ENCODE results near the gene NEO1.

Gene NEO1

GRCh38 chr15:73017987-73018386, 34.3 kb upstream of the NEO1 start:
- TF ChIP-seq EZH2phosphoT487 (IDR thresholded peaks at IDR 0.05; ENCODE audit: borderline replicate concordance, low read length) (no peak), CTCF (IDR thresholded peaks at IDR 0.05; ENCODE audit: low read depth, low read length, poor library complexity, severe bottlenecking) (no peak)
- no peaks in the 10 kb centered on the region for H3F3A ChIP-seq (ENCODE audit: control insufficient read depth, insufficient read depth)
- no peaks in the 10 kb centered on the region for H4K20me1 ChIP-seq (ENCODE audit: control insufficient read depth, insufficient read depth, low read depth, low read length)
- H3K4me3 ChIP-seq (ENCODE audit: low read length) = no peak overlapping the region
- H3K36me3 ChIP-seq (ENCODE audit: control insufficient read depth, low read length) = no peaks in the 10 kb centered on the region
- no peaks in the 10 kb centered on the region for H3K79me2 ChIP-seq (ENCODE audit: control insufficient read depth, low read length)
- no peaks in the 10 kb centered on the region for H3K9me2 ChIP-seq (replicated peaks; ENCODE audit: control insufficient read depth, low read length)
- no peaks in the 10 kb centered on the region for H3K4me1 ChIP-seq (ENCODE audit: control insufficient read depth, low read length)
- no peak overlapping the region for H3K27ac ChIP-seq (ENCODE audit: low read depth, low read length)
- H3K9me3 ChIP-seq (ENCODE audit: control insufficient read depth, insufficient read depth, low read length) = no peaks in the 10 kb centered on the region
- H3K27me3 ChIP-seq (ENCODE audit: control insufficient read depth, low read length) = peaks cover 25% of the 10 kb centered on the region
- H3K4me2 ChIP-seq (ENCODE audit: low read length) = no peak overlapping the region

- H3K9me2 ChIP-seq (replicated peaks; ENCODE audit: control insufficient read depth, low read length) = no peaks in the 10 kb centered on the region
- no peaks in the 10 kb centered on the region for H4K20me1 ChIP-seq (ENCODE audit: control insufficient read depth, insufficient read depth, low read depth, low read length)
- no peaks in the 10 kb centered on the region for H3K36me3 ChIP-seq (ENCODE audit: control insufficient read depth, low read length)
- no peaks in the 10 kb centered on the region for H3K4me1 ChIP-seq (ENCODE audit: control insufficient read depth, low read length)
- no peak overlapping the region for H3K4me3 ChIP-seq (ENCODE audit: low read length)
- no peak overlapping the region for H3K4me2 ChIP-seq (ENCODE audit: low read length)
- H3K79me2 ChIP-seq (ENCODE audit: control insufficient read depth, low read length) = no peaks in the 10 kb centered on the region
- H3K27me3 ChIP-seq (ENCODE audit: control insufficient read depth, low read length) = peaks cover 25% of the 10 kb centered on the region
- H3F3A ChIP-seq (ENCODE audit: control insufficient read depth, insufficient read depth) = no peaks in the 10 kb centered on the region
- no peak overlapping the region for H3K27ac ChIP-seq (ENCODE audit: low read depth, low read length)
- TF ChIP-seq CTCF (IDR thresholded peaks at IDR 0.05; ENCODE audit: low read depth, low read length, poor library complexity, severe bottlenecking) (no peak), EZH2phosphoT487 (IDR thresholded peaks at IDR 0.05; ENCODE audit: borderline replicate concordance, low read length) (no peak)
- H3K9me3 ChIP-seq (ENCODE audit: control insufficient read depth, insufficient read depth, low read length) = no peaks in the 10 kb centered on the region
Observed at GRCh38 chr15:73019154-73019553, 33.1 kb upstream of the NEO1 start.

GRCh38 chr15:73019601-73020146, 32.6 kb upstream of the NEO1 start:
- no peak overlapping the region for H3K4me2 ChIP-seq (ENCODE audit: low read length)
- no peaks in the 10 kb centered on the region for H3K9me3 ChIP-seq (ENCODE audit: control insufficient read depth, insufficient read depth, low read length)
- H3K27ac ChIP-seq (ENCODE audit: low read depth, low read length) = no peak overlapping the region
- H3K9me2 ChIP-seq (replicated peaks; ENCODE audit: control insufficient read depth, low read length) = no peaks in the 10 kb centered on the region
- TF ChIP-seq CTCF (IDR thresholded peaks at IDR 0.05; ENCODE audit: low read depth, low read length, poor library complexity, severe bottlenecking) (no peak), EZH2phosphoT487 (IDR thresholded peaks at IDR 0.05; ENCODE audit: borderline replicate concordance, low read length) (no peak)
- H3K4me1 ChIP-seq (ENCODE audit: control insufficient read depth, low read length) = no peaks in the 10 kb centered on the region
- peaks cover 25% of the 10 kb centered on the region for H3K27me3 ChIP-seq (ENCODE audit: control insufficient read depth, low read length)
- H3F3A ChIP-seq (ENCODE audit: control insufficient read depth, insufficient read depth) = no peaks in the 10 kb centered on the region
- H3K4me3 ChIP-seq (ENCODE audit: low read length) = no peak overlapping the region
- no peaks in the 10 kb centered on the region for H3K36me3 ChIP-seq (ENCODE audit: control insufficient read depth, low read length)
- H3K79me2 ChIP-seq (ENCODE audit: control insufficient read depth, low read length) = no peaks in the 10 kb centered on the region
- H4K20me1 ChIP-seq (ENCODE audit: control insufficient read depth, insufficient read depth, low read depth, low read length) = no peaks in the 10 kb centered on the region
